GM21390 (cell line): ENCODE results near the gene MRPL27.

Experiments
- ATAC-seq: cut with Tn5 transposase; IDR thresholded peaks from one replicate; pipeline ENCODE4 v1.9.1; 2021; ENCODE audit not compliant: unreplicated experiment

Gene MRPL27

DNA sequence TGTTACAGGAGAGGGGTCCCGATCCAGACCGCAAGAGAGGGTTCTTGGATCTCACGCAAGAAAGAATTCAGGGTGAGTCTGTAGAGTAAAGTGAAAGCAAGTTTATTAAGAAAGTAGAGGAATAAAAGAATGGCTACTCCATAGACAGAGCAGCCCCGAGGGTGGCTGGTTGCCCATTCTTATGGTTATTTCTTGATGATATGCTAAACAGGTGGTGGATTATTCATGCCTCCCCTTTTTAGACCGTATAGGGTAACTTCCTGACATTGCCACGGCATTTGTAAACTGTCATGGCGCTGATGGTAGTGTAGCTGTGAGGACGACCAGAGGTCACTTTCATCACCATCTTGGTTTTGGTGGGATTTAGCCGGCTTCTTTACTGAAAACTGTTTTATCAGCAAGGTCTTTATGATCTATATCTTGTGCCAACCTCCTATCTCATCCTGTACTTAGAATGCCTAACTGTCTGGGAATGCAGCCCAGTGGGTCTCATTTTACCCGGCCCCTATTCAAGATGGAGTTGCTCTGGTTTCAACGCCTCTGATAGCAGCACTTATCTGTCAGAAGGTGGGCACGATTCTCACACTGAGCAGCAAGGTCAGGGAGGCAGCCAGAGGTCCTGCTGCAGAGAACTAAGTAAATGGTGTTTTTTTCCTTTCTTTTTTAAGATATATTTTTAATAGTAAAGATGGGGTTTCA, 53.5 kb downstream of the MRPL27 start:
- ATAC-seq: no peak

- ATAC-seq: no peak
Measured at GRCh38 chr17:50318501-50319285, 54.3 kb downstream of the MRPL27 start.
